Tibial artery (tissue), 4 donors: ENCODE data around the gene STYX.

ENCODE experiments used
- DNase-seq, 2 donors: peaks; one replicate each; pipeline ENCODE4 v3.0.0-alpha.2; 2019
- H3K27ac ChIP-seq, 2 donors: fragments of 200-600 bp; sonication (generic) in 1 of 2; 1 replicate in 1 of 2; 2 replicates in 1 of 2; pipeline ENCODE4 v1.5.1; 2018 to 2019; ENCODE audit warnings: mild to moderate bottlenecking in 1 of 2
- H3K27me3 ChIP-seq, 2 donors: fragments of 200-600 bp; sonication (generic) in 1 of 2; one replicate each; pipeline versions ENCODE4 v1.5.1 to v1.6.0; 2016 to 2019
- H3K36me3 ChIP-seq, 3 donors: fragments of 200-600 bp; sonication (generic) in 2 of 3; one replicate each; pipeline ENCODE4 v1.5.1; 2016 to 2019; ENCODE audit warnings: mild to moderate bottlenecking in 2 of 3
- H3K4me1 ChIP-seq, 4 donors: fragments of 200-600 bp; sonication (generic) in 2 of 4; 1 replicate in 3 of 4; 2 replicates in 1 of 4; pipeline ENCODE4 v1.5.1; 2016 to 2019
- H3K4me3 ChIP-seq, 2 donors: fragments of 200-600 bp; sonication (generic) in 1 of 2; 1 replicate in 1 of 2; 2 replicates in 1 of 2; pipeline ENCODE4 v1.5.1; 2018 to 2019; ENCODE audit warnings: mild to moderate bottlenecking in 2 of 2
- H3K9me3 ChIP-seq, 3 donors: fragments of 200-600 bp; sonication (generic) in 1 of 3; one replicate each; pipeline ENCODE4 v1.5.1; 2016 to 2019
- intact Hi-C: fragments of 100-400 bp; cut with DNase I; formaldehyde crosslinking; loops from one replicate; pipeline ENCODE4 v1.15.0; 2023; ENCODE audit warnings: low total_unique reads
- TF ChIP-seq, protein P1 (sequence below), 2 experiments: fragments of 200-600 bp in 1 of 2; fragments of 450-650 bp in 1 of 2; IDR thresholded peaks; one replicate each; pipeline ENCODE4 v1.5.1; 2017 to 2019; ENCODE audit warnings: antibody characterized with exemption in 2 of 2, mild to moderate bottlenecking in 1 of 2, moderate library complexity in 1 of 2

STYX gene

DNA sequence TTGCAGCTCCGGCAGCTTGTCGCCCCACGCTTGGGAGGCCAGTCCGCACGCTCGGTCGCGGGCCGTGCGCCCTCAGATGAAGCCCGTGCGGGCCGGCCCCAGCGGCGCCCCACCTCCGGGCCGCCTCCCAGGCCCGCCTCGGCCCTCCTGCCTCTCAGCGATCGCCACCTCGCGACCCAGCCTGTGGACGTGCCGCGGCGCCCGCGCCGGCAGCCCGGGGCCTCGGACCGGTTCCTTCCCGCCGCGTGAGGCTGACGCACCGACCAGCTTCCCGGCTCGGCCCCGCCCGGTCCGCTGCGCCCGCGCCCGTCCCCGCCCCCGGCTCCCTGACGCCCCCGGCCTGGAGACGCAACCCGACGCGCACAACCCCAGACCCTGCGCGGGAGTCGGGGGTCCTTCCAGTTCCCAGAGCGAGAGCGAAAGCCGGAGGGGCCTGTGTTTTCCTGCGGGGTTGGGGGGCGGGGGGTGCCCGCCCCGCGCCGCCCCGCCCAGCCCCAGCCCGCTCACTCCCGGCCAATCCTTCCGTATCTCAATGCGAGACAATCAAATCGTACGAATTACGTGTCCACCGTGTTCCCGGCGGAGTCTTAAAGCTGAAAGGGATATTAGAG is 34.4 kb upstream of the STYX start, which contains the start of gene ERO1A:
Gene ERO1A, minus strand, starts transcription at position 78 of the 611 bp plus-strand sequence. Its CDS starts 77 bp downstream, at position 1.
- no peaks in the 10 kb centered on the region for H3K9me3 ChIP-seq
- no peaks in the 10 kb centered on the region for H3K27me3 ChIP-seq
- H3K27ac ChIP-seq: peak within 1 kb of the TSS; percentile 99
- peak within 1 kb of the TSS; percentile 90 for H3K4me3 ChIP-seq
- H3K4me1 ChIP-seq: peaks cover 0 to 32% (median 11%) of the 10 kb centered on the region in 4 donors
- no peaks in the 10 kb centered on the region for H3K36me3 ChIP-seq
- peak; percentile 86 to 95 for DNase-seq
- intact Hi-C loops: no loop called here
- TF ChIP-seq, protein P1, sequence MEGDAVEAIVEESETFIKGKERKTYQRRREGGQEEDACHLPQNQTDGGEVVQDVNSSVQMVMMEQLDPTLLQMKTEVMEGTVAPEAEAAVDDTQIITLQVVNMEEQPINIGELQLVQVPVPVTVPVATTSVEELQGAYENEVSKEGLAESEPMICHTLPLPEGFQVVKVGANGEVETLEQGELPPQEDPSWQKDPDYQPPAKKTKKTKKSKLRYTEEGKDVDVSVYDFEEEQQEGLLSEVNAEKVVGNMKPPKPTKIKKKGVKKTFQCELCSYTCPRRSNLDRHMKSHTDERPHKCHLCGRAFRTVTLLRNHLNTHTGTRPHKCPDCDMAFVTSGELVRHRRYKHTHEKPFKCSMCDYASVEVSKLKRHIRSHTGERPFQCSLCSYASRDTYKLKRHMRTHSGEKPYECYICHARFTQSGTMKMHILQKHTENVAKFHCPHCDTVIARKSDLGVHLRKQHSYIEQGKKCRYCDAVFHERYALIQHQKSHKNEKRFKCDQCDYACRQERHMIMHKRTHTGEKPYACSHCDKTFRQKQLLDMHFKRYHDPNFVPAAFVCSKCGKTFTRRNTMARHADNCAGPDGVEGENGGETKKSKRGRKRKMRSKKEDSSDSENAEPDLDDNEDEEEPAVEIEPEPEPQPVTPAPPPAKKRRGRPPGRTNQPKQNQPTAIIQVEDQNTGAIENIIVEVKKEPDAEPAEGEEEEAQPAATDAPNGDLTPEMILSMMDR (IDR thresholded peaks at IDR 0.05): no peak

DNA sequence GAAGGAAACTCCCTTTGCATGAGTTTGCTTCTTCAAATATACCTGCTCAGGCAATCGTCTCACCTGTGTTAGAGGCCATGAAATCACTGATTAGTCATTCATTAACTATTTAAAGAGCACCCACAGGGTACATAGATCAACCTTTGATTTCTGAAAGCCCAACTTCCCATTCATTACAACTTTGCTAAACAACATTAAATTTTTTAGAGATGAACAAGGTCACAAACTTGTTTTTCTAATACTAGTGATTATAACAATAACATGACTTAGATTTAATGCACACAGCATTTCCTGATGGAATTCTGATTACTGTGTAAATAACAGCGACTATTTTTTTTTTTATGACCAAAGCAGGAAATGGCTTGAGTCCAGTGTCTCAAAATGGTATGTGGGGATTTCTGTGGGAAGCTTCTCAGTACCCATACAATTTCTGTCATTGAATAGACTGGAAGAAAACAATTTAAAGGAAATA is 29.2 kb upstream of the STYX start:
- Histone ChIP-seq H3K9me3 (no peaks in the 10 kb centered on the region), H3K4me3 (no peak overlapping the region), H3K4me1 (peaks cover 0 to 5% (median 0%) of the 10 kb centered on the region in 4 donors), H3K27me3 (no peaks in the 10 kb centered on the region), H3K27ac (no peak overlapping the region), H3K36me3 (no peaks in the 10 kb centered on the region)
- TF ChIP-seq, protein P1 (IDR thresholded peaks at IDR 0.05): no peak
- intact Hi-C loops: no loop called here
- DNase-seq: no peak

DNA sequence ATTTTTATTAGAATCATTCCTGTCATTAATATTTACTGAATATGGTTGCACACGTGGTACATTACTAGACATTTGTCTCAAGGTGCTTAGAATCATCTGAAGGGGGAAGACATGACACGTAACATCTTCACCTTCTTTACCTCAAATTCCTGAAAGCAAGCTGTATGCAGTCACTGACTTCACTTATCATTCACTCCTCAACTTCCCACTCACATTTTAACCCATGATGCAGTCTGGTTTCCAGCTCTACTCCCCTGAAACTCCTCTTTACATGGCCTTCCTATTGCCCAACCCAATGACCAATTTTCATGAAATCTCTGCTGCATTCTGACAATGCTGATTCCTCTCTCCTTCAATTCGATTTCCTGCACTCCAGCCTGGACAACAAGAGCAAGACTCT is 28.7 kb upstream of the STYX start:
- Histone ChIP-seq H3K27ac (no peak overlapping the region), H3K4me3 (no peak overlapping the region), H3K4me1 (peaks cover 0 to 3% (median under 1%) of the 10 kb centered on the region in 4 donors), H3K36me3 (no peaks in the 10 kb centered on the region), H3K27me3 (no peaks in the 10 kb centered on the region), H3K9me3 (no peaks in the 10 kb centered on the region)
- intact Hi-C loops: no loop called here
- TF ChIP-seq, protein P1 (IDR thresholded peaks at IDR 0.05): no peak
- DNase-seq: no peak

DNA sequence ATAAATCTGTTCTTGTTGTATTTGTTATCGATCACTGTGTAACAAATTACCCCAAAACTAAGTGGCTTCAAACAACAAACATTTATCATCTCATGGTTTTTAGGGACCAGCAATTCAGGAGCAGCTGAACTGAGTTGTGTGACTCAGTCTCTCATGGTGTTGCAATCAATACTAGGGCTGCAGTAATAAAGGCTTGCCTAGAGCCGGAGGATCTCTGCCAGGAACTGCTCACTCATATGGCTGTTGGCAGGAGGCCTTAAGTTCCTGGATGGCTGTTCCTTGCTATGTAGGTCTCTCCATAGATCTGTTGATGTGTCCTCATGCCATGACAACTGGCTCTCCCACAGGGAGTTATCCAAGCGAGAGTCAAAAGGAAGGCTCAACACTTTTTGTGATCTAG is 26.7 kb upstream of the STYX start:
- Histone ChIP-seq H3K27ac (no peak overlapping the region), H3K4me3 (no peak overlapping the region), H3K27me3 (no peaks in the 10 kb centered on the region), H3K9me3 (no peaks in the 10 kb centered on the region), H3K4me1 (peaks cover 0 to 12% (median 9%) of the 10 kb centered on the region in 4 donors), H3K36me3 (no peaks in the 10 kb centered on the region)
- intact Hi-C loops: no loop called here
- DNase-seq: no peak
- TF ChIP-seq, protein P1 (IDR thresholded peaks at IDR 0.05): no peak

DNA sequence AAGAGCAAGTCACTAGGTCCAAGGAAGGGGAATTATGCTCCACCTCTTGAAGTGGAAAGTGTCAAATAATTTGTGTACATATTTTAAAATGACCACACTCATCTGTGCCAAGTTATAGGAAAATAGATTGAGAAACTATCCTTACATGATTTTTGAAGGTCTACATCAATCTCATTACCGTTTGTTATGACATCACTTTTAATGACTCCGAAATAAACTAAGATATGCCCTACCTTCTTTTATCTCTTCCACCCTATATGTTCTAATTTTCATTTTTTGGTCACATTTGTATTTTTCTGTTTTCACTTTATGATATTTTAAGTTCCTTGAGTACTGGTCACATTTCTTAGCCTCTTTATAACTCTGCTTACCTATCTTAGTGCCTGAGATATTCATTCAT is 26.3 kb upstream of the STYX start:
- H3K4me3 ChIP-seq: no peak overlapping the region
- H3K4me1 ChIP-seq: peaks cover 0 to 15% (median 14%) of the 10 kb centered on the region in 4 donors
- TF ChIP-seq, protein P1 (IDR thresholded peaks at IDR 0.05): no peak
- no peak for DNase-seq
- H3K36me3 ChIP-seq: peaks cover 0 to under 1% (median under 1%) of the 10 kb centered on the region in 3 donors
- H3K9me3 ChIP-seq: no peaks in the 10 kb centered on the region
- H3K27me3 ChIP-seq: no peaks in the 10 kb centered on the region
- no peak overlapping the region for H3K27ac ChIP-seq
- intact Hi-C loops: no loop called here
